Loucy (cell line): ENCODE measurements around the gene ZNF775.

ENCODE experiments used
- CTCF ChIP-seq: fragments of 200-600 bp; sonication (generic); conservative IDR thresholded peaks from 2 replicates; pipeline ENCODE4 v1.5.1; 2014; ENCODE audit warnings: mild to moderate bottlenecking, antibody characterized with exemption, low read length
- EZH2phosphoT487 ChIP-seq: fragments of 200-600 bp; IDR thresholded peaks from 2 replicates; pipeline ENCODE4 v1.6.1; 2018; ENCODE audit warnings: antibody characterized with exemption, mild to moderate bottlenecking, moderate library complexity, borderline replicate concordance

GRCh38 chr7:150376560-150376959, 2.6 kb upstream of the ZNF775 start:
- TF ChIP-seq CTCF (no peak), EZH2phosphoT487 (no peak)
